Erythroblast (primary cell): ENCODE results near the gene DAAM1.

ENCODE experiments used
- GATA1 ChIP-seq: IDR thresholded peaks from 2 replicates; pipeline ENCODE4 v1.6.1; 2011; ENCODE audit warnings: low read depth, mild to moderate bottlenecking, control low read depth, low read length, moderate library complexity
- POLR2A ChIP-seq: IDR thresholded peaks from 2 replicates; pipeline ENCODE4 v1.6.1; 2011; ENCODE audit warnings: mild to moderate bottlenecking, low read length

- TF ChIP-seq POLR2A (no peak), GATA1 (no peak)
Observed at GRCh38 chr14:59293935-59294661, 105.6 kb downstream of the DAAM1 start.
